Thyroid gland (tissue), 4 donors: ENCODE results near the gene VANGL2. TPM values are rescaled to one million over a fixed set of nuclear protein-coding genes. Genes with fewer than 3 reads are reported as not detected.

ENCODE experiments used
- DNase-seq, 2 donors: peaks; one replicate each; pipeline ENCODE4 v3.0.0-alpha.2; 2019
- H3K27ac ChIP-seq, 3 donors: fragments of 200-600 bp; sonication (generic); 1 replicate in 2 of 3; 2 replicates in 1 of 3; pipeline ENCODE4 v1.5.1; 2016 to 2019; ENCODE audit warnings: mild to moderate bottlenecking in 1 of 3, moderate library complexity in 1 of 3
- H3K27me3 ChIP-seq: fragments of 200-600 bp; sonication (generic); one replicate; pipeline ENCODE4 v1.5.1; 2019
- H3K36me3 ChIP-seq, 2 donors: fragments of 200-600 bp; sonication (generic); one replicate each; pipeline ENCODE4 v1.5.1; 2016 to 2019
- H3K4me1 ChIP-seq, 2 donors: fragments of 200-600 bp; sonication (generic); one replicate each; pipeline ENCODE4 v1.5.1; 2017 to 2019
- H3K4me3 ChIP-seq, 3 donors: fragments of 200-600 bp; sonication (generic); replicated peaks in 1 of 3; 1 replicate in 2 of 3; 2 replicates in 1 of 3; pipeline ENCODE4 v1.5.1; 2016; ENCODE audit warnings: mild to moderate bottlenecking in 1 of 3
- H3K9me3 ChIP-seq: fragments of 200-600 bp; sonication (generic); one replicate; pipeline ENCODE4 v1.5.1; 2017
- CTCF ChIP-seq, 6 experiments: fragments of 200-600 bp in 3 of 6; fragments of 450-650 bp in 3 of 6; sonication (generic) in 3 of 6; IDR thresholded peaks; one replicate each; pipeline ENCODE4 v1.5.1; 2016 to 2019; ENCODE audit warnings: antibody characterized with exemption in 6 of 6, mild to moderate bottlenecking in 2 of 6, inconsistent platforms in 1 of 6, moderate library complexity in 1 of 6
- POLR2A ChIP-seq, 2 donors: fragments of 450-650 bp; IDR thresholded peaks; one replicate each; pipeline ENCODE4 v1.6.1; 2017; ENCODE audit warnings: antibody characterized with exemption in 2 of 2, mild to moderate bottlenecking in 2 of 2, moderate library complexity in 1 of 2
- WGBS, 2 donors: methylation state at CpG; one replicate each; pipeline ENCODE4 v1.1.5; 2017; 5-methylcytosine and 5-hydroxymethylcytosine counted together
- intact Hi-C: fragments of 100-400 bp; cut with DNase I; formaldehyde crosslinking; loops from one replicate; pipeline ENCODE4 v1.15.1; 2023
- total RNA-seq, 4 donors: library from RNA; depleted of rRNA; stranded (reverse); fragments of >200 nt; gene quantifications; one replicate each; pipeline ENCODE4 v1.2.3, GENCODE V29; 2016

The VANGL2 gene
- total RNA-seq, 4 donors from 2014 or later = 5.8 to 28.5 (median 7.8) TPM

GRCh38 chr1:160410406-160411005, 10.1 kb downstream of the VANGL2 start:
- peaks cover 0 to 9% of the 10 kb centered on the region in 2 donors for H3K4me1 ChIP-seq
- no peaks in the 10 kb centered on the region for H3K27me3 ChIP-seq
- intact Hi-C loops = no loop called here
- no peak overlapping the region for H3K27ac ChIP-seq
- 61 to 68% methylated on average over 15 to 19 of the region's 19 CpGs for WGBS, 2 donors
- H3K9me3 ChIP-seq = no peaks in the 10 kb centered on the region
- DNase-seq = no peak
- TF ChIP-seq CTCF (IDR thresholded peaks at IDR 0.05) = no peak
- no peak for TF ChIP-seq POLR2A (IDR thresholded peaks at IDR 0.05)
- H3K36me3 ChIP-seq = no peaks in the 10 kb centered on the region
- no peak overlapping the region for H3K4me3 ChIP-seq

GRCh38 chr1:160411271-160412027, 11.1 kb downstream of the VANGL2 start:
- intact Hi-C loops = no loop called here
- H3K4me3 ChIP-seq = no peak overlapping the region
- no peak overlapping the region for H3K27ac ChIP-seq
- H3K4me1 ChIP-seq = peaks cover 0 to 5% of the 10 kb centered on the region in 2 donors
- no peaks in the 10 kb centered on the region for H3K9me3 ChIP-seq
- DNase-seq = no peak
- no peaks in the 10 kb centered on the region for H3K36me3 ChIP-seq
- TF ChIP-seq CTCF (IDR thresholded peaks at IDR 0.05) (no peak), POLR2A (IDR thresholded peaks at IDR 0.05) (no peak)
- 45 to 48% methylated on average over 6 of the region's 6 CpGs for WGBS, 2 donors
- no peaks in the 10 kb centered on the region for H3K27me3 ChIP-seq

GRCh38 chr1:160412028-160412362, 11.6 kb downstream of the VANGL2 start:
- no peaks in the 10 kb centered on the region for H3K27me3 ChIP-seq
- no peak overlapping the region for H3K4me3 ChIP-seq
- DNase-seq = no peak
- intact Hi-C loops = no loop called here
- H3K27ac ChIP-seq = no peak overlapping the region
- H3K9me3 ChIP-seq = no peaks in the 10 kb centered on the region
- 85 to 96% methylated on average over 3 of the region's 3 CpGs for WGBS, 2 donors
- no peaks in the 10 kb centered on the region for H3K36me3 ChIP-seq
- H3K4me1 ChIP-seq = peaks cover 0 to 5% of the 10 kb centered on the region in 2 donors
- TF ChIP-seq CTCF (IDR thresholded peaks at IDR 0.05) = no peak
- TF ChIP-seq POLR2A (IDR thresholded peaks at IDR 0.05) = no peak

- no peak for DNase-seq
- intact Hi-C loops = no loop called here
- no peaks in the 10 kb centered on the region for H3K36me3 ChIP-seq
- TF ChIP-seq CTCF (IDR thresholded peaks at IDR 0.05) = no peak
- TF ChIP-seq POLR2A (IDR thresholded peaks at IDR 0.05) = no peak
- H3K4me1 ChIP-seq = no peaks in the 10 kb centered on the region
- WGBS, 2 donors = 91 to 97% methylated on average over 3 of the region's 3 CpGs
- no peaks in the 10 kb centered on the region for H3K9me3 ChIP-seq
- H3K4me3 ChIP-seq = no peak overlapping the region
- no peak overlapping the region for H3K27ac ChIP-seq
- H3K27me3 ChIP-seq = no peaks in the 10 kb centered on the region
Measured at GRCh38 chr1:160413716-160414115, 13.4 kb downstream of the VANGL2 start.

GRCh38 chr1:160414881-160415280, 14.5 kb downstream of the VANGL2 start:
- TF ChIP-seq CTCF (IDR thresholded peaks at IDR 0.05) (no peak), POLR2A (IDR thresholded peaks at IDR 0.05) (no peak)
- H3K4me3 ChIP-seq = no peak overlapping the region
- intact Hi-C loops = no loop called here

More at GRCh38 chr1:160414881-160415280, 14.5 kb downstream of the VANGL2 start:
- Histone ChIP-seq H3K9me3 (no peaks in the 10 kb centered on the region), H3K36me3 (no peaks in the 10 kb centered on the region), H3K4me1 (no peaks in the 10 kb centered on the region), H3K27me3 (no peaks in the 10 kb centered on the region), H3K27ac (no peak overlapping the region)
- no peak for DNase-seq
- 86 to 90% methylated on average over 2 of the region's 2 CpGs for WGBS, 2 donors
